SH-SY5Y (cell line): ENCODE data around the gene TAF4.

Experiments
- GATA2 ChIP-seq: IDR thresholded peaks from 2 replicates; pipeline ENCODE4 v1.6.1; 2011; ENCODE audit warnings: mild to moderate bottlenecking, low read depth, low read length
- GATA3 ChIP-seq: IDR thresholded peaks from 2 replicates; pipeline ENCODE4 v1.6.1; 2011; ENCODE audit warnings: low read depth, mild to moderate bottlenecking, low read length, moderate library complexity

DNA sequence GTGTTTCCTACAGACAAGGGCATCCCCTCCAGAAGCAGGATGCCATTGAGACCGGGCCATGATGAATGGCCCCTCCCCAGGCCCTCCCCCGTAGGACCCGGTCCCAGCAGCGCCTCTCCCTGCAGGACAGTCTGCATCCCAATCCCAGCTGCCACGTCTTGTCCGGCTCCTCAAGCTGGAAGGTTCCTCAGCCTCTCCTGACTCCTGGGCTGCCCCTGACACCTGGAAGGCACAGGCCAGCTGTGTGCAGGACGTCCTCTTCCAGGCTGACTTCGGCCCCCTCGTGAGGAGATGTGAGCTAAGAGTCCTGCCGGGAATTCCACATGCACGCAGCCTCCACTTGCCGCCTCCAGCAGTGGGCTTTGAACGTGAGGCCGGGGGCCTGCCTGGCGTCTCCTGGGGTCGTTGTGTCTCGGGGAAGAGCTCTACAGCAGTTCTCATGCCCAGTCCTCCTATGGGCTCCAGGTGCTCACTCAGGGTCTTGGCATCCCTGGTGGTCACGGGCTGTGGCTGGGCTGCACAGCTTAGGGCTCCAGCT is 64.4 kb downstream of the TAF4 start:
- TF ChIP-seq GATA3, result no peak
- no peak for TF ChIP-seq GATA2
